MG63 (cell line): ENCODE results near the gene CHAF1A. TPM values are rescaled to one million over a fixed set of nuclear protein-coding genes. Genes with fewer than 3 reads are reported as not detected.

Experiments
- DNase-seq: peaks from one replicate; pipeline ENCODE4 v3.0.0-alpha.2; 2020
- H3K27me3 ChIP-seq: fragments of 250-450 bp; sonication (Bioruptor Pico); 2 replicates; pipeline ENCODE4 v1.5.1; 2020; ENCODE audit warnings: mild to moderate bottlenecking, moderate library complexity
- H3K36me3 ChIP-seq: fragments of 250-450 bp; sonication (Bioruptor Pico); 2 replicates; pipeline ENCODE4 v1.5.1; 2020; ENCODE audit warnings: mild to moderate bottlenecking, moderate library complexity
- H3K4me3 ChIP-seq: fragments of 250-450 bp; sonication (Bioruptor Pico); 2 replicates; pipeline ENCODE4 v1.5.1; 2020; ENCODE audit warnings: mild to moderate bottlenecking, moderate library complexity
- H3K9me3 ChIP-seq: fragments of 250-450 bp; sonication (Bioruptor Pico); 2 replicates; pipeline ENCODE4 v1.5.1; 2020; ENCODE audit warnings: mild to moderate bottlenecking, moderate library complexity
- total RNA-seq: library from RNA; depleted of rRNA; stranded (reverse); fragments of >200 nt; shearing (Covaris generic); gene quantifications from 2 replicates; pipeline ENCODE4 v1.2.3, GENCODE V29; 2014; ENCODE audit warnings: low replicate concordance; rRNA removed

CHAF1A gene, protein sequence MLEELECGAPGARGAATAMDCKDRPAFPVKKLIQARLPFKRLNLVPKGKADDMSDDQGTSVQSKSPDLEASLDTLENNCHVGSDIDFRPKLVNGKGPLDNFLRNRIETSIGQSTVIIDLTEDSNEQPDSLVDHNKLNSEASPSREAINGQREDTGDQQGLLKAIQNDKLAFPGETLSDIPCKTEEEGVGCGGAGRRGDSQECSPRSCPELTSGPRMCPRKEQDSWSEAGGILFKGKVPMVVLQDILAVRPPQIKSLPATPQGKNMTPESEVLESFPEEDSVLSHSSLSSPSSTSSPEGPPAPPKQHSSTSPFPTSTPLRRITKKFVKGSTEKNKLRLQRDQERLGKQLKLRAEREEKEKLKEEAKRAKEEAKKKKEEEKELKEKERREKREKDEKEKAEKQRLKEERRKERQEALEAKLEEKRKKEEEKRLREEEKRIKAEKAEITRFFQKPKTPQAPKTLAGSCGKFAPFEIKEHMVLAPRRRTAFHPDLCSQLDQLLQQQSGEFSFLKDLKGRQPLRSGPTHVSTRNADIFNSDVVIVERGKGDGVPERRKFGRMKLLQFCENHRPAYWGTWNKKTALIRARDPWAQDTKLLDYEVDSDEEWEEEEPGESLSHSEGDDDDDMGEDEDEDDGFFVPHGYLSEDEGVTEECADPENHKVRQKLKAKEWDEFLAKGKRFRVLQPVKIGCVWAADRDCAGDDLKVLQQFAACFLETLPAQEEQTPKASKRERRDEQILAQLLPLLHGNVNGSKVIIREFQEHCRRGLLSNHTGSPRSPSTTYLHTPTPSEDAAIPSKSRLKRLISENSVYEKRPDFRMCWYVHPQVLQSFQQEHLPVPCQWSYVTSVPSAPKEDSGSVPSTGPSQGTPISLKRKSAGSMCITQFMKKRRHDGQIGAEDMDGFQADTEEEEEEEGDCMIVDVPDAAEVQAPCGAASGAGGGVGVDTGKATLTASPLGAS
- 24.1 and 24.7 TPM in 2 replicates for total RNA-seq

GRCh38 chr19:4402171-4403004 is at the start of gene CHAF1A:
TSS of gene CHAF1A (plus strand) at chr19:4402640. CDS start at chr19:4402763, 123 bp downstream.
- Histone ChIP-seq H3K36me3 (peaks cover 10% of the 10 kb centered on the region; the same call in 1 of the 2 replicates), H3K27me3 (no peaks in the 10 kb centered on the region), H3K9me3 (no peaks in the 10 kb centered on the region), H3K4me3 (peak within 1 kb of the TSS; percentile 76)
- DNase-seq = peak; percentile 99

GRCh38 chr19:4352701-4353121 is 49.7 kb upstream of the CHAF1A start:
- H3K36me3 ChIP-seq = no peaks in the 10 kb centered on the region
- H3K9me3 ChIP-seq = no peaks in the 10 kb centered on the region
- no peak overlapping the region for H3K4me3 ChIP-seq
- H3K27me3 ChIP-seq = no peaks in the 10 kb centered on the region
- peak; percentile 24 for DNase-seq

DNA sequence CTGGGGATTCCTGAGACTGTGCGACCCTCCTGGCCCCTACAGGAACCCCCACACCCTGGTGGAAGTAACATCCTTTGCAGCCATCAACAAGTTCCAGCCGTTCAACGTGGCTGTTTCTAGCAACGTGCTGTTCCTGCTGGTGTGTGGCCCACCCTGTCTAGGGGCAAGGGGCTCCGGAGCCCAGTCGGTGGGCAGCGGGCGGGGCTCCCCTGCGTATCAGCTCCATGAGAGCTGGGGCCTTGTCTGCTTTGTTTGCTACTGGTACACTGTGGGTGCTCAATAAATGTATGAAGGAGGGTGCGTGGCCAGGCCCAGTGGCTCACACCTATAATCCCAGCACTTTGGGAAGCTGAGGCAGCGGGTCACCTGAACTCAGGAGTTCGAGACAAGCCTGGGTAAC is 48.2 kb upstream of the CHAF1A start:
- no peaks in the 10 kb centered on the region for H3K36me3 ChIP-seq
- H3K9me3 ChIP-seq = no peaks in the 10 kb centered on the region
- no peak overlapping the region for H3K4me3 ChIP-seq
- DNase-seq = no peak
- H3K27me3 ChIP-seq = no peaks in the 10 kb centered on the region

GRCh38 chr19:4354897-4355296 is 47.5 kb upstream of the CHAF1A start:
- no peaks in the 10 kb centered on the region for H3K27me3 ChIP-seq
- no peak overlapping the region for H3K4me3 ChIP-seq
- DNase-seq = no peak
- H3K36me3 ChIP-seq = no peaks in the 10 kb centered on the region
- H3K9me3 ChIP-seq = no peaks in the 10 kb centered on the region

GRCh38 chr19:4357095-4357797 is 45.2 kb upstream of the CHAF1A start:
- no peak overlapping the region for H3K4me3 ChIP-seq
- no peaks in the 10 kb centered on the region for H3K9me3 ChIP-seq
- peaks cover 2% of the 10 kb centered on the region; the same call in 1 of the 2 replicates for H3K36me3 ChIP-seq
- no peaks in the 10 kb centered on the region for H3K27me3 ChIP-seq
- DNase-seq = no peak

GRCh38 chr19:4357921-4358326 is 44.5 kb upstream of the CHAF1A start:
- DNase-seq = no peak
- no peak overlapping the region for H3K4me3 ChIP-seq
- H3K27me3 ChIP-seq = no peaks in the 10 kb centered on the region
- no peaks in the 10 kb centered on the region for H3K9me3 ChIP-seq
- peaks cover 2% of the 10 kb centered on the region; the same call in 1 of the 2 replicates for H3K36me3 ChIP-seq

GRCh38 chr19:4358709-4359626 is 43.5 kb upstream of the CHAF1A start:
- H3K27me3 ChIP-seq = no peaks in the 10 kb centered on the region
- H3K36me3 ChIP-seq = peaks cover 2% of the 10 kb centered on the region; the same call in 1 of the 2 replicates
- no peaks in the 10 kb centered on the region for H3K9me3 ChIP-seq
- DNase-seq = no peak
- H3K4me3 ChIP-seq = no peak overlapping the region

DNA sequence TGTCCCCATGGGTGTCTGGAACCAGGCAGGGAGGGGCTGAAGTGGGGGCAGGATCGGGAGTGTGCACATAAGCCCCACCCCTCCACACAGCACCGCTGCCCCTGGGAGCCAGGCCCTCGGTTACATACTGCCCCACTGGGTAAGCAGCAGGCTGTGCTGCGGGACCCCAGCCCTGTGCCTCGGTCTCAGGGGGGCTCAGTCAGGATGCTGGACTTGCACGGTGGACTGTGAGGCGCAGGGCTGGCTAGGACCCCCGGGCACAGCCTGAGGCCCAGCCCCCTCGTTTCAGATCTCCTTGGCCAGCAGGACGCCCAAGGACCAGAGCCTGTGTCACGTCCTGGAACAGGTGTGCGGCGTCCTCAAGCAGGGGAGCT is 42.8 kb upstream of the CHAF1A start:
- no peak for DNase-seq
- Histone ChIP-seq H3K4me3 (no peak overlapping the region), H3K36me3 (peaks cover 2% of the 10 kb centered on the region; the same call in 1 of the 2 replicates), H3K27me3 (no peaks in the 10 kb centered on the region), H3K9me3 (no peaks in the 10 kb centered on the region)

- Histone ChIP-seq H3K27me3 (no peaks in the 10 kb centered on the region), H3K36me3 (peaks cover 2% of the 10 kb centered on the region; the same call in 1 of the 2 replicates), H3K4me3 (no peak overlapping the region), H3K9me3 (no peaks in the 10 kb centered on the region)
- no peak for DNase-seq
Measured at GRCh38 chr19:4360081-4360569, 42.3 kb upstream of the CHAF1A start.

DNA sequence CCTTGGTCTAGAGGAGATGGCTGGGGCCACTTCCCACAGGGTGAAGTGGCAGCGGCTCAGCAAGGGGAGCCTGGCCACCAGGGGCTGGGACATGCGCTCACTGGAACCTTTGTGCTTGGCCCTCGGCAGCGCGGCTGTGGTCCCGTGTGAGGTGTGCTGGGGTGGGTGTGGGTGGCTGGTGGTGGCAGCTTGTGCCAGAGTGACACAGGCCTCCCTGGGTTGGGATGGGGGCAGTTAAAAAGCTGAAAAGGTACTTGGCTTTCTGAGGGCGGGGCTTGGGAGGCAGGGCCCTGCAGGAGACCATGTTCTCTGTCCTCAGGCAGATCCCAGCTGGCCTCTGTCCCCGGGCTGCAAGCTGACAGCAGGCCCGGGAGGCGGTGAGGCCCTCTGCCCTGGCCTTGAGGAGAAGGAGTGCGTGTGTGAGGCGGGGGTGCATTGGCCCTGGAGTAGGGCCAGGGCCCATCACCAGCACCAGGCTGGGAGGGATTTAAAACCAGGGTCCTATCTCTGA is 41.7 kb upstream of the CHAF1A start:
- H3K27me3 ChIP-seq = no peaks in the 10 kb centered on the region
- H3K36me3 ChIP-seq = peaks cover 2% of the 10 kb centered on the region; the same call in 1 of the 2 replicates
- no peak for DNase-seq
- H3K9me3 ChIP-seq = no peaks in the 10 kb centered on the region
- H3K4me3 ChIP-seq = no peak overlapping the region

DNA sequence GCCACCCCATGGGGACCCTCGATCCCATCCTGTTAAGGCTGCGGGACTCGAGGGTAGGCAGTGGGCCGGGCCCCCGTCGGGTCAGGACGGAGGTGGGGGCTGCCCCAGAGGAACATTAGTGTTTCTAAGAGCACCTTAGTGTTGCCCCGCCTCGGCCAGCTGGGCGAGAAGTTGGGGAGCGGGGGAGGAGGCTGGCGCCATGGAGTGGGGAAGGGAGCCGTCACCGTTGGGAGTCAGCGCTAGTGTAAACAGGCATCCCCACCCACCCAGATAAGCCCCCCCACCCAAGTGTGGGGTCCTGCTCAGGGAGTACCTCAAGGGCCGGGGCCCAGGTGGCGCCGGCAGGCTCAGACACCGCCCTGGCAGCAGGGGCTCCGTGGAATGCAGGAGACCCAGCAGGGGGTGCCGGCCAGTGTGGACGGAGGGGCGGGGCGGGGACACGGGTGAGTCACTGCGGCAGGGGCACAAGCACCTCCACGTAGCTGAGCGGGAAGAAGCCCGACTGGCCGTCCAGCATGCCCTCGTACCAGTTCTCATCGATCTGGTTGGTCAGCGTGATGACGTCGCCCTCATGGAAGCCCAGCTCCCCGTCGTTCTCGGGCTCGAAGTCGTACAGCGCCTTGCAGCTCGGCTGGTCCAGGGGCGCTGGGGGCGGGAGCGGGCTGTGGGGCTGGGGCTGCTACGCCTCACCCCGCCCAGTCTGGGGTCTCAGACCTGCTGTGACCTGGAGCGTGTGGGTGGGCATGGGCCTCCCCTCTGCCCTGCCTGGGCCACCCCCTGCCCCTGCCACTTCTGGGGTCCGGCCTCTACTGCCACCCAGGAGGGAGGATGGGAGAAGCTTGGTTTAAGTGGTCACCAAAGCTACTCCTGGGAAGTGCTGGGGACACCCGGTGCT is 41.0 kb upstream of the CHAF1A start:
- no peaks in the 10 kb centered on the region for H3K9me3 ChIP-seq
- H3K27me3 ChIP-seq = no peaks in the 10 kb centered on the region
- H3K36me3 ChIP-seq = peaks cover 2% of the 10 kb centered on the region; the same call in 1 of the 2 replicates
- no peak for DNase-seq
- no peak overlapping the region for H3K4me3 ChIP-seq

GRCh38 chr19:4362101-4362828 is 40.2 kb upstream of the CHAF1A start:
- Histone ChIP-seq H3K27me3 (no peaks in the 10 kb centered on the region), H3K36me3 (peaks cover 2% of the 10 kb centered on the region; the same call in 1 of the 2 replicates), H3K9me3 (no peaks in the 10 kb centered on the region), H3K4me3 (no peak overlapping the region)
- DNase-seq = no peak
